Stimulated activated CD4-positive, alpha-beta T cell treated with anti-CD3 and anti-CD28 coated beads, Interleukin-1b, Interleukin-23, amount 100 ng/mL, for 24 hours (primary cell): ENCODE measurements around the gene GRIK3.
"Not testable (repeated sequence)": the region's sequence is repeated elsewhere in the genome, so short reads cannot be mapped to it uniquely, and the experiment has no call there.

Experiments
- DNase-seq, 4 experiments: peaks; one replicate each; pipeline ENCODE4 v3.0.0-alpha.2; 2020; ENCODE audit warnings: low read depth in 4 of 4, low spot score in 1 of 4

GRIK3 gene

DNA sequence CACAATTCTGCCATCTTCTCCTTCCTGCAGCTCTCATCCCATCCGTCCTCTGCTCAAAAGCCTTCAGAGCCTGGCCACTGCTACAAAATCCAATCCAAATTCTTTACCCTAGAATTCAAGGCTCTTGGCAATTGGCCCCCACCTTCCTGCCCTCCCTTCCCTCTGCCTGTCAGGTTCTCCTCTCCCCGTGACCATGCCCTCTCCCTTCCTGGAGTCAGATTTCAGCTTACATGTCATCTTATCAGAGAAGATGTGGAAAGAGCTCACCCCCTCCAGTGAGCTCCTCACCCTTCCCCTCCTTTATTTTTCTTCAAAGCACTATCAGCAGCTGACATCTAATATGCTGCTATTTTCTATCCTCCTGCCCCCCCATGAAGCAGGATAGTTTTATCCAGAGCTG is 86.9 kb downstream of the GRIK3 start:
- DNase-seq = no peak

GRCh38 chr1:36944883-36945282 is 89.4 kb downstream of the GRIK3 start:
- no peak for DNase-seq

DNA sequence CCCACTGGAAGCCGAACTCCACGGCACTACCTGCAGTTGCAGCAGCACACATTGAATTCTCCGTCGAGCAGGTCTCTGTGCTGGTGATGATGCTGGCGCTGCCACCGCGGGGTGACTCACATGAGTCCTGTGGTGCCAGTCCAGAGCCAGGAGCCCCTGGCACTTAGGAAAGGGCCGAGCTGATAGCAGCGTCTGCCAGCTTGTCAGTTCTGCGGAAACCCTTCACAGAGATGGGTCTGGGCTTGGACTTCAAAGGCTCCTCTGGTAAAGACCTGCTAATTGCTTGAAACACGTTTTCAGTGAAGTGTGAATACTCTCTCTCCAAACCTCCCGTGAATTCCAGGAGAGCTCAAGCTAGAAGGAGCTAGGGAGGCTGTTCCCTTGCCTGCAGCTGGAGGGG is 92.2 kb downstream of the GRIK3 start:
- no peak for DNase-seq

DNA sequence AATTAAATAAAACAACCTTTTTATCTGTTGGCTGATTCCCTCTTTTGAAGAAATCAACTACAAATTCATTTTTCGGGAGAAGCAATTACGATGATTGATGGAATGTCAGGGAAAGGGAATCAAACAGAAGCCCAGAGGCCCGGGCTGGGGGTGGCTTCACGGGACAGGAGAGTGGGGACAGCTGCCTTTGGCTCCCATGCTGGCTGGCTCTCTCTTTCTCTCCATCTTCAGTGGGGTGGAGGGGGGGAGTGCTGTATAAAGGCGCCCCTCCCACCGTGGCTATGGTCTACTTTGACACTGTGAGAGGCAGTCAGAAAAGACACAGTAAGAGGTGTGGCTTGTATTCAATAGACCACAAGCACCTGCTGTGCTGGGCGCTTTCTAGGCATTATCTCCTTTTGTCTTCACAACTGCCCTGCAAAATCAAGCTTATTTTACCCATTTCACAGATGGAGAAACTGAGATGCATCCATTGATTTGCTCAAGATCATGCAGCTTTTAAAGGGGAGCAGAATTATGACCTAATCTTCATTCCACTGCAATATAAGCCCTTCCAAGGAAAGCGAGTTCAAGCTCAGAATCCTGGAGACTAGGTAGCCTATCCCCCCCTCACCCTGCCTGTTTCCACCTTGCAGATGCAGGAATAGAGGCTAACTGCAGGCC is 92.9 kb downstream of the GRIK3 start:
- no peak for DNase-seq

GRCh38 chr1:36938819-36939218 is 95.5 kb downstream of the GRIK3 start:
- no peak for DNase-seq

DNA sequence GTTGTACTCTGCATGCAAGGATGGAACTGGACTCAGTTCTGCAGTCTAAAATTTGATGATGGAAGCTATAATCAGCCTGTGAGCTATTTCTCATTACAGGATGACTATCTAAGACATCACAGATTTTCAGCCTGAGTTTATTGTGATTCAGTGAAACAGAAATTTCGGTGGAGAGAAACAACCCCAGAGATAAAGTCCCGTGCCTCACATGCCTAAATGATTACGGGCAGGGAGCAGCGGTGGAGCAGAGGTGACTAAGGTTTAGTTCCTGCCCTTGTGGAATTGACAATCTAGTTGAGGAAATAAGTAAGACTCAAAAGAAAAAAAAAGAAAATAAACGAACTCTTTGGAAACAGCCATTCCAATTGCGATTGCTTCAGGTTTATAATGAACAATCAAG is 96.9 kb downstream of the GRIK3 start:
- DNase-seq = no peak

DNA sequence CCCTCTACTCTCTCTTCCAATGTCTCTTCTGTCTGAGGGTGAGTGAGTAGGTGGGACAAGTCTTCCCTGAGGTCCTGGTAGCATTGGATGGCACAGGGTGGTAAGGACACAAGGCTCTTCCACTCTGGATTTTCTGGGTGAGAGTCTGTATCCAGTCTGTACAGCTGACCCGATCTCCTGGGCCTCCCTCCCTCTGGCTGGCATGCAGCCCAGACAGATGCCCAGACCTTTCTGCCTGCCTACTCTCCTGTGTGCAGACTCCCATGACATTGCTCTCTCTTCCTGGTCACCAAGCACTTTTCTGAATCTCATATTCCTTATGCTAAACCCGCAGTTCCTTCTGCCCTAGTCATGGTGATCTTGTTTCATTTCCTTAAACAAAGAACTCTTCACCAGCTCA is 100.3 kb downstream of the GRIK3 start:
- DNase-seq = no peak

GRCh38 chr1:36927826-36928225 is 106.5 kb downstream of the GRIK3 start:
- DNase-seq = no peak

DNA sequence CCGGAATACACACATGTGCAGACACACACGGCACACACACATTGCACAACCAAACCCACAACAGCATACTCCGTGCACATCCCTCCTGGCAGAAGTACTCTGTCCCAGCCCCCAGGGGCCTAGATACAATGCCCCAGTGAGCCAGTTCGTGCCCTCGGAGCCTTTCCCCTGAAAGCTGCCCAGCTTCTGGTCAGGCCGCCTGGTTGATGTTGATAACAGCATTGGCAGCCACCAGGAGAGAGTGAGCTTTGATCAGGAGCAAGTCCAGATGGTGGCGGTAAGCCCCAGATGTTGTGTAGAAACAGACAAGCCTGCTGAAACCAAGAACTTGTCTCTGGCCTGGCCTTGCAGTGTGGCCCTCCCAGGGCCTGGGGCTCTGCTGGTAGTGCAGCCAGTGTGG is 109.1 kb downstream of the GRIK3 start:
- DNase-seq = no peak

DNA sequence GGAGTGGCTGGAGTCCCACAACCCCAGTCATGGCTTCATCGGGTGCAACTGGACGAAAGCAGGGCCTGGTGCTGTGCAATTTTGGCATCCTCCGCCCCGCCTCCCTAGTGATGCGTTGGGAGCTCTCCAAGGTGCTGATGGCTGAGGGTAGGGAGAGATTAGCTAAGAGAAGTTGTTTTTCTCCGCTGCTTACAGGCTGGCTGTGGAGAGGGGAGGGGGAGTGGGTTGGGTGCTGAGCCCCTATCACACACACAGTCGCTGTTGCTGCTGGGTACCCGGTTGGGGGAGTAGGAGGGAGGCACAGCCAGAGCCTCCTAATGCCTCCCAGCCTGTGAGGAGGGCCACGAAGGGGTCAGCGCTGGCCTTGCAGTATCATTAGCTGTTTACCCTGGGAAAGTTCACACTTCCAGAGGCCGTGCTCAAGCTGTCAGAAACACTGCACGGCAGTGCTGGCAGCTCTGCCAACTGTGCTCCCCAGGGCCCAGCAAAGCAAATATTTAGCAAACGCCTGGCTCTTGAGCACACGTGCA is 110.0 kb downstream of the GRIK3 start:
- DNase-seq = peak in 1 of 4 experiments; percentile 2

GRCh38 chr1:36922593-36923426 is 111.5 kb downstream of the GRIK3 start:
- no peak for DNase-seq

DNA sequence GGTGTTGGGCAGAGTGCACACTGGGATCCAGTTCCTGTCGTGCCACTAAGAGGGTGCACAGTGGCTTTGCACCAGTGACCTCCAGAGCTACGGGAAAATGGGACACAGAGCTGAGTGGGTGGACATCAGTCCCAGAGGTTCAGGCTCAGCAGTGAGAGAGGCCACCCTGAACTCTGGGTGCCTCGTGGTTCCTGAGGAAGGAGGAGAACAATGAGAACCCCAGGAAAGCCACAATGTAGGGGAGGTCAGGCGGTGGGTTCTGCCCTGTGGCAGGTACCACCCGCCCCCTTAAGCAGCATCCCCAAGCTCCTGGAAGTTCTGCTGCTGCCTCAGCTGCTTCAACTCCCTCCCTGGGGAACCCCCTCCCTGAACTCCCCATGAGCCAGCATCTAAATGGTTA is 112.2 kb downstream of the GRIK3 start:
- no peak for DNase-seq

DNA sequence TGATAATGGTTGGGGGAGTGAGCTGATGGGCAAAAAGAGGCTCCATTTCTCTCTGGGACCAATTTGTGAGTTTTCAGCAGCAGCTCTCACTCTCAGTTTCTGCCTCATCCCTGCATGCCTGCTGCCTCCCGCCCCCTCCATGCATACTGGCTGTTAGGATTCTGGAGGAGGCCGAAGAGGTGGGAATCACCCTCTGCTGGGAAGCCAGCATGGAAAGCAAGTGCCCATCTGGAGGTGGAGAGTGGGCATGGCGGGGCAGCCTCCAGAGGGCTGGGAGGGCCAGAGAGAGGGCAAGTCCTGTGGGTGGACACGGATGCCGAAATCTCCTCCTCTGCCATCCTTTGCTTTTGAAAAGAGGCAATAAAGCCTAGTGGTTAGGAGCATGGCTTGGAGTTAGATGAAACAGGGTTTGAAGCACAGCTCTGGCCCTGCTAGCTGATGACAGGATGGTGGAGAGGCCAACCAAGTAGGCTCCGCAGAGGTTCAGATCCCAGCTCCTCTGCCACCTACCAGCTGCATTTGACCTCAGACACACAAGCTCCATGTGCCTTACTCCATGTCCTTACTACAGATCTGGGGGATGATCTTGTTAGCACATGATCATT is 113.4 kb downstream of the GRIK3 start:
- DNase-seq = no peak

- no peak for DNase-seq
Measured at GRCh38 chr1:36920371-36920770, 113.9 kb downstream of the GRIK3 start.

DNA sequence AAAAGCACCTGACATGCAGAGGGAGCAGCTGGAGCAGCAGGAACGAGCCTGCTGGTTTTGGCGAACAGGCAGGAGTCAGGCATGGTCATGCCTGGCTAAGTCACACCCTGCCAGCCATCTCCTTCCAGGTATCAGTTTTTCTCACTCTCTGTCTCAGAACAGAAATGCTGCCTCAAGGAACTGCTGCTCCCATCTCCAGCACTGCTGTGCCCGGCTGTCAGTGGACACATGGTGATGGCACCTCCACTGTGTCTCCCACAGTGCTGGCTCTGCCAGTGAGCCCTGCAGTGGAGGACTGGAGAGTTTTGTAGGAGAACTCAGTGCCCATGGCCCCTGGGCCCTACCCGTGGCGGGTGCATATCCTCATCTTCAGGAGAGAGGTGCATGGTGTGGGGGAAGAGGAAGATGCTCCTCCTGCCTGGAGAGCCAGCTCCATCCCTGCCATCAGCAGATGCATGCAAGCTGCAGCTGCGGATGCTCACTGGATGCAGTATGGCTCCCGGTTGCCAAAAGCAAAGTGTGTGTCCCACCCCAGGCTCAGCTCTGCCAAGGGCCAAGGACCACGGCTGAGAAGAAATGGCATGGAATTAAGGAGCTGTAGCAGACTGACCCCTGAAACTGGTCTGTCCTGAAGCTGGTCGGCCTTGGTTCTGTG is 114.7 kb downstream of the GRIK3 start:
- DNase-seq = no peak

DNA sequence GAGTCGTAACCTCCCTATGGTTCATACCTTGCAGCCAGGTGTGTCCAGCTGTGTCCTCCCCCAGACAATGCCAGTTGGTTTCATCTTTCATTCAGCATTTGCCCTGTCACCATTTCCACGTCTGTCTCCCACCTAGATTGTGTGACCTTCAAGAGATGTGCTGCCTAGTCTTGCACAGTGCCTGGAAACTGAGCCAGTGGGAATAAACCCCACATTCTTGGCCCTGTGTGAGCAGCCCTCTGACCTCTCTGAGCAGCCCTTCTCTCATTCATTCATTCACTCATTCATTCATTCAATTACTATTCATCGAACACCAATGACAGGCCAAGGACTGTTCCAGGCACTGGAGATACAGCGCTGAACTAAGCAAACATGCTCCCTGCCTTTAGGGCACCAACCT is 115.7 kb downstream of the GRIK3 start:
- DNase-seq = no peak

DNA sequence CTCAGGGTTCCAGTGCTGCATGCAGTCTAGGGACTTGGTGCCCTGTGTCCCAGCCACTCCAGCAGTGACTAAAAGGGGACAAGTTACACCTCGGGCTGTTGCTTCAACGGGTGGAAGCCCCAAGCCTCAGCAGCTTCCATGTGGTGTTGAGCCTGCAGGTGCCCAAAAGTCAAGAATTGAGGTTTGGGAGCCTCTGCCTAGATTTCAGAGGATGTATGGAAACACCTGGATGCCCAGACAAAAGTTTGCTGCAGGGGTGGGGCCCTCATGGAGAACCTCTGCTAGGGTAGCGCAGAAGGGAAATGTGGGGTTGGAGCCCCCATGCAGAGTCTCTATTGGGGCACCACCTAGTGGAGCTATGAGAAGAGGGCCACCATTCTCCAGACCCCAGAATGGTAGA is 117.8 kb downstream of the GRIK3 start:
- not testable (repeated sequence) for DNase-seq

DNA sequence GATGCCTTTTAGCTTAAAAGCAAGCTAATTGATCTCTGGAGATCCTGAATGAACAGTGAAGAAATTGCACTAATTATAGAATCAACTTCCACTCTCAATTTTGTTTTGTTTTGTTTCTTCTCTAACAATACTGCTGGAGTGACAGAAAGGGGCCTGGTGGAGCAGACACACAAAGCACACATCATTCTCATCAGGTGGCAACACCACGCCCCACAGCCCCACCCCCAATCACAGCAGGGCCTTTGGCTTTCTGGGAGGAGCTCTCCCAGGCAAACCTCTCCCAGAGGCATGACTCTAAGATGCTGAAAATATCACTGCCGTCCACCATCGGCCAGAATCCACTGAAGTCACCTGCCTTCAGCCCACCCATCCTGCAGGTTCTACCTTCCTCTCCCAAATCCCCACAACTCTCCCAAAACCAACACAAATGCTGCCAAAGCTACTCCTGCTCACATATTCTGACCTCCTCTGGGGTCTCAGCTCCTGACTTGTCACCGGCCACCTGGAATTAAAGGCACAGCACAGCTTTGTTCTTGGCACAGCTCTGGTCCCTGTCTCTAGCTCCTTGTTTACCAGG is 120.7 kb downstream of the GRIK3 start:
- DNase-seq = no peak

- no peak for DNase-seq
Measured at GRCh38 chr1:36913016-36913415, 121.3 kb downstream of the GRIK3 start.

DNA sequence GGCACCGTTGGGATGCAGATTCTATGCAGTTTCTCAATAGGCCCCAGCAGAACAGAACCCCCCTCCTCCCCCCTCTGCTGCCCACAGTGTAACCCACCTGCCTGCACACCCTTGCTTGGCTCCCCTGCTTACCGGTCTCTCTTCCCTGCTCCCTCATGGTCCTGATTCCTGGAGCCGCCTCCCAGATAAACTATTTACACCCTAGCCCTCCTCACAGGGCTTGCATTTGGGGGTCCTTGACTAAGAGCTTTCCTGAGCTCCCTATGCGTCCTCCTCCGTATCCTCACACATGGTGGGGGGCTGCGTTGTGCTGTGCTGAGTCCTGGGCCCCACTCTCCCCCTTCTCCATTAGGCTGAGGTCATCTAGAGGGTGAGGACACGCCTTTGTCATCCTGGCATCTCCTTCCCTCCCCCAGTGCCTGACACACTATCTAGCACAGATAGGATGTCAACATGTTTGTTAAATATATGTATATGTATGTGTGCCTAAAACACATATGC is 121.9 kb downstream of the GRIK3 start:
- no peak for DNase-seq
